Fibroblast of villous mesenchyme (primary cell): ENCODE measurements around the gene TMEM151A. TPM values are rescaled to one million over a fixed set of nuclear protein-coding genes. Genes with fewer than 3 reads are reported as not detected.

Source experiments
- DNase-seq: peaks from one replicate; pipeline ENCODE4 v3.0.0-alpha.2; 2010; ENCODE audit warnings: low read depth
- H3K4me3 ChIP-seq: 2 replicates; pipeline ENCODE4 v1.5.1; 2011; ENCODE audit warnings: low read depth, mild to moderate bottlenecking, low read length
- CTCF ChIP-seq: IDR thresholded peaks from 2 replicates; pipeline ENCODE4 v1.5.1; 2012; ENCODE audit warnings: low read depth, mild to moderate bottlenecking, low read length; ENCODE audit not compliant: insufficient read depth
- total RNA-seq: library from RNA; depleted of rRNA; stranded (reverse); fragments of >200 nt; gene quantifications from 2 replicates; pipeline ENCODE4 v1.2.3, GENCODE V29; 2012

Gene TMEM151A
- total RNA-seq, 1 donor = under 0.01 TPM

GRCh38 chr11:66339162-66339675 lies 47.5 kb downstream of the TMEM151A start:
- DNase-seq = no peak
- no peak for TF ChIP-seq CTCF
- H3K4me3 ChIP-seq = no peak overlapping the region

GRCh38 chr11:66339686-66340483 lies 48.2 kb downstream of the TMEM151A start:
- TF ChIP-seq CTCF = no peak
- no peak overlapping the region for H3K4me3 ChIP-seq
- no peak for DNase-seq

- no peak overlapping the region for H3K4me3 ChIP-seq
- no peak for DNase-seq
- no peak for TF ChIP-seq CTCF
Measured at GRCh38 chr11:66340596-66341501, 49.2 kb downstream of the TMEM151A start.

- TF ChIP-seq CTCF = no peak
- no peak overlapping the region for H3K4me3 ChIP-seq
- no peak for DNase-seq
Measured at GRCh38 chr11:66341502-66342126, 49.9 kb downstream of the TMEM151A start.

DNA sequence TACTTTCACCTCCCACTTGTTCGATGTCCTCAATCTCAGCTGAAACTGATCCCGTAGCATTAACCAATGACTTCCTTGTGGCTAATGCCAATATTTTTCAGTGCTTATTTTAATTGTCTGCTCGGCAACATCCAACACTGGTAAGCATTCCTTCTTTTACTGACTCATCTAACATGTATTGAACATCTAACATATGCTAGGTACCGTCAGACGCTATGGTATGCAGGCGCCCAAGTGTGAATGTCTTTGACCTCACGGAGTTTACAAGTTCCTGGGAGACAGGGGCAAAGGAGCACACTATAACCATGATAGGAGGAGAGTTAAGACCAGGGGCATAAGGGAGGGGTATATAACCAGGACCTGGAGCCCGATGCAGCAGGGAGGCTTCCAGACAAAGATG lies 51.5 kb downstream of the TMEM151A start:
- no peak for DNase-seq
- TF ChIP-seq CTCF = no peak
- no peak overlapping the region for H3K4me3 ChIP-seq

DNA sequence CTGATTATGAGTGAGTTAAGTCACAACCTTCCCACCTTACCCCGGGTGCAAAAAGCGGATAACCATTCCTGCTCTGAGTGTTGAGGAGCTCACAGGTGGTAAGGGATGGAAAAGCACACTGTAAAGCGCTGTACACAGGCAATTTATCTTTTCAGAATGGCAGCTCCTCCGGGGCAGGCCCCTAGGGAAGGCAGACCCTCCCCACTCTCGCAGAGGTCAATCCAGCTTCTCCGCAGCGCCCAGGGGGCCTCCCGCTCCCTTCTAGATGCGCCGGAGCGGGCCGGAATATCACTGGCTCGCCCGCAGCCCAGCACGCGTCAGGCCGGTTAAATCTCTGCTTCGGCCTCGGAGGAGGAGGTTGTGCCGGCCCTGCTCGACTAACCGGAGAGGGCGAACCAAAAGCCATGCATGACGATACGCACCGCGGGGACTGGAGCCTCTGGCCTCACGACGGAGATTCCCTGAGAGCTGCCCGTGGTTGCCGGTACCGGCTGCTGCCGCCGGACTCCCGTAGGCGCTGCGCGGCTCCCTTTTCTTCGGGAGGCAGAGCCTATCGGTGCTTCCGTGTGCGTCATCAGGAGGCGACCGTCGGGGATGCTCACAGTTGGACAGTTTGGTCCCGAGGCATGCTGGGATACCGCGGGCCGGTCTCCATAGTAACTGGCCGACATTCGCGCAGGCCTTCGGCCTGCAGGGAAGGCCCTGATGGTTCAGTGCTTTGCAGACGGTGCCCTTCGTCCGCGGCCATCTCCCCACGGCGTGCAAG lies 53.0 kb downstream of the TMEM151A start, which contains the start of gene BRMS1:
Gene BRMS1 (minus strand): TSS at position 555 of the 766 bp plus-strand sequence. CDS start 2,870 bp downstream, outside the sequence.
- peak; percentile 11 for TF ChIP-seq CTCF
- H3K4me3 ChIP-seq = peak within 1 kb of the TSS; percentile 77
- peak; percentile 98 for DNase-seq
